Activated naive CD8-positive, alpha-beta T cell treated with anti-CD3 and anti-CD28 coated beads, Interleukin-2, amount 50 U/mL, for 16 hours (primary cell): ENCODE results near the gene ZNF516.
A peak's percentile ranks its signal among the peaks of the same experiment; 100 is the strongest.

Source experiments
- DNase-seq: peaks from one replicate; pipeline ENCODE4 v3.0.0-alpha.2; 2020; ENCODE audit warnings: low read depth, low spot score

Gene ZNF516

GRCh38 chr18:76422121-76422520, 72.9 kb downstream of the ZNF516 start:
- no peak for DNase-seq

- no peak for DNase-seq
These were observed 73.4 kb downstream of the ZNF516 start for GRCh38 chr18:76421685-76422078.

GRCh38 chr18:76420898-76421684, 74.0 kb downstream of the ZNF516 start:
- no peak for DNase-seq

GRCh38 chr18:76419811-76420210, 75.2 kb downstream of the ZNF516 start:
- no peak for DNase-seq

GRCh38 chr18:76416911-76417310, 78.1 kb downstream of the ZNF516 start:
- no peak for DNase-seq

GRCh38 chr18:76414936-76415621, 80.0 kb downstream of the ZNF516 start:
- DNase-seq, result no peak

- no peak for DNase-seq
These were observed 82.0 kb downstream of the ZNF516 start for GRCh38 chr18:76412818-76413565.

GRCh38 chr18:76412010-76412817, 82.8 kb downstream of the ZNF516 start:
- no peak for DNase-seq

- no peak for DNase-seq
These were observed 84.2 kb downstream of the ZNF516 start for GRCh38 chr18:76410660-76411417.

- no peak for DNase-seq
These were observed 85.0 kb downstream of the ZNF516 start for GRCh38 chr18:76410033-76410432.

GRCh38 chr18:76408480-76409067, 86.5 kb downstream of the ZNF516 start:
- no peak for DNase-seq

- no peak for DNase-seq
These were observed 87.4 kb downstream of the ZNF516 start for GRCh38 chr18:76407681-76408080.

- no peak for DNase-seq
These were observed 88.3 kb downstream of the ZNF516 start for GRCh38 chr18:76406791-76407190.

- DNase-seq, result peak; percentile 51
These were observed 89.2 kb downstream of the ZNF516 start for GRCh38 chr18:76405681-76406356.

GRCh38 chr18:76405280-76405679, 89.8 kb downstream of the ZNF516 start:
- DNase-seq, result no peak

- DNase-seq, result no peak
These were observed 90.7 kb downstream of the ZNF516 start for GRCh38 chr18:76404345-76404831.

- DNase-seq, result no peak
These were observed 92.7 kb downstream of the ZNF516 start for GRCh38 chr18:76402026-76402990.

GRCh38 chr18:76401498-76401897, 93.5 kb downstream of the ZNF516 start:
- DNase-seq, result no peak
